ENCODE measurements around the gene TBC1D7. TPM values are rescaled to one million over a fixed set of nuclear protein-coding genes. Genes with fewer than 3 reads are reported as not detected.

The TBC1D7 gene
- total RNA-seq, 1 donor from 2014 or later = 34.7 TPM

GRCh38 chr6:13297391-13297790, 30.9 kb downstream of the TBC1D7 start:
- no peaks in the 10 kb centered on the region for H3K4me1 Mint-ChIP-seq (ENCODE audit: low read depth)
- no peaks in the 10 kb centered on the region for H3K9me3 Mint-ChIP-seq (ENCODE audit: low read depth)
- H3K27me3 Mint-ChIP-seq = no peaks in the 10 kb centered on the region
- no peak overlapping the region for H3K27ac Mint-ChIP-seq
- no peak for DNase-seq (ENCODE audit: low spot score, unreplicated experiment)
- TF ChIP-seq CTCF (IDR thresholded peaks at IDR 0.05; ENCODE audit: unreplicated experiment) = no peak
- H3K4me3 Mint-ChIP-seq (ENCODE audit: low read depth) = no peak overlapping the region
- H3K36me3 Mint-ChIP-seq (ENCODE audit: insufficient read depth) = peaks cover 25% of the 10 kb centered on the region

- Mint-ChIP-seq H3K36me3 (ENCODE audit: insufficient read depth) (peaks cover 25% of the 10 kb centered on the region), H3K9me3 (ENCODE audit: low read depth) (no peaks in the 10 kb centered on the region), H3K4me1 (ENCODE audit: low read depth) (no peaks in the 10 kb centered on the region), H3K4me3 (ENCODE audit: low read depth) (no peak overlapping the region), H3K27ac (no peak overlapping the region), H3K27me3 (no peaks in the 10 kb centered on the region)
- no peak for TF ChIP-seq CTCF (IDR thresholded peaks at IDR 0.05; ENCODE audit: unreplicated experiment)
- DNase-seq (ENCODE audit: low spot score, unreplicated experiment) = no peak
Observed at GRCh38 chr6:13296536-13296997, 31.8 kb downstream of the TBC1D7 start.

GRCh38 chr6:13295576-13295975, 32.8 kb downstream of the TBC1D7 start:
- Mint-ChIP-seq H3K4me3 (ENCODE audit: low read depth) (no peak overlapping the region), H3K36me3 (ENCODE audit: insufficient read depth) (peaks cover 25% of the 10 kb centered on the region)
- TF ChIP-seq CTCF (IDR thresholded peaks at IDR 0.05; ENCODE audit: unreplicated experiment) = no peak

GRCh38 chr6:13294499-13295069, 33.8 kb downstream of the TBC1D7 start:
- Mint-ChIP-seq H3K4me1 (ENCODE audit: low read depth) (peaks cover 6% of the 10 kb centered on the region), H3K9me3 (ENCODE audit: low read depth) (peaks cover 2% of the 10 kb centered on the region), H3K27ac (no peak overlapping the region), H3K27me3 (no peaks in the 10 kb centered on the region), H3K4me3 (ENCODE audit: low read depth) (no peak overlapping the region), H3K36me3 (ENCODE audit: insufficient read depth) (peaks cover 31% of the 10 kb centered on the region)
- TF ChIP-seq CTCF (IDR thresholded peaks at IDR 0.05; ENCODE audit: unreplicated experiment) = no peak
- DNase-seq (ENCODE audit: low spot score, unreplicated experiment) = no peak

More at GRCh38 chr6:13295576-13295975, 32.8 kb downstream of the TBC1D7 start:
- Mint-ChIP-seq H3K27ac (no peak overlapping the region), H3K27me3 (no peaks in the 10 kb centered on the region), H3K4me1 (ENCODE audit: low read depth) (no peaks in the 10 kb centered on the region), H3K9me3 (ENCODE audit: low read depth) (no peaks in the 10 kb centered on the region)
- DNase-seq (ENCODE audit: low spot score, unreplicated experiment) = no peak

GRCh38 chr6:13292774-13293173, 35.6 kb downstream of the TBC1D7 start:
- no peak for TF ChIP-seq CTCF (IDR thresholded peaks at IDR 0.05; ENCODE audit: unreplicated experiment)
- H3K4me3 Mint-ChIP-seq (ENCODE audit: low read depth) = no peak overlapping the region
- no peaks in the 10 kb centered on the region for H3K27me3 Mint-ChIP-seq
- H3K4me1 Mint-ChIP-seq (ENCODE audit: low read depth) = peaks cover 8% of the 10 kb centered on the region
- H3K9me3 Mint-ChIP-seq (ENCODE audit: low read depth) = peaks cover 2% of the 10 kb centered on the region
- DNase-seq (ENCODE audit: low spot score, unreplicated experiment) = no peak
- H3K27ac Mint-ChIP-seq = no peak overlapping the region
- H3K36me3 Mint-ChIP-seq (ENCODE audit: insufficient read depth) = peaks cover 41% of the 10 kb centered on the region

All from progenitor cell of endocrine pancreas (in vitro differentiated cells).